Measurements from ENCODE around the gene CCDC12.

GRCh38 chr3:47006145-47006651, 29.7 kb upstream of the CCDC12 start:
- TF ChIP-seq CTCF (conservative IDR thresholded peaks at IDR 0.05 in 1 of 2, IDR thresholded peaks at IDR 0.05 in 1 of 2; ENCODE audit: extremely low read depth in 1 of 2, insufficient read depth in 1 of 2, low read depth in 1 of 2, low read length in 2 of 2) (no peak), EZH2 (IDR thresholded peaks at IDR 0.05; ENCODE audit: borderline replicate concordance, low read length) (no peak)

All from mammary epithelial cell (primary cell).